ENCODE data around the gene LCORL. TPM values are rescaled to one million over a fixed set of nuclear protein-coding genes. Genes with fewer than 3 reads are reported as not detected.

The LCORL gene
- total RNA-seq, 1 experiment from 2014 or later: 14.1 TPM

DNA sequence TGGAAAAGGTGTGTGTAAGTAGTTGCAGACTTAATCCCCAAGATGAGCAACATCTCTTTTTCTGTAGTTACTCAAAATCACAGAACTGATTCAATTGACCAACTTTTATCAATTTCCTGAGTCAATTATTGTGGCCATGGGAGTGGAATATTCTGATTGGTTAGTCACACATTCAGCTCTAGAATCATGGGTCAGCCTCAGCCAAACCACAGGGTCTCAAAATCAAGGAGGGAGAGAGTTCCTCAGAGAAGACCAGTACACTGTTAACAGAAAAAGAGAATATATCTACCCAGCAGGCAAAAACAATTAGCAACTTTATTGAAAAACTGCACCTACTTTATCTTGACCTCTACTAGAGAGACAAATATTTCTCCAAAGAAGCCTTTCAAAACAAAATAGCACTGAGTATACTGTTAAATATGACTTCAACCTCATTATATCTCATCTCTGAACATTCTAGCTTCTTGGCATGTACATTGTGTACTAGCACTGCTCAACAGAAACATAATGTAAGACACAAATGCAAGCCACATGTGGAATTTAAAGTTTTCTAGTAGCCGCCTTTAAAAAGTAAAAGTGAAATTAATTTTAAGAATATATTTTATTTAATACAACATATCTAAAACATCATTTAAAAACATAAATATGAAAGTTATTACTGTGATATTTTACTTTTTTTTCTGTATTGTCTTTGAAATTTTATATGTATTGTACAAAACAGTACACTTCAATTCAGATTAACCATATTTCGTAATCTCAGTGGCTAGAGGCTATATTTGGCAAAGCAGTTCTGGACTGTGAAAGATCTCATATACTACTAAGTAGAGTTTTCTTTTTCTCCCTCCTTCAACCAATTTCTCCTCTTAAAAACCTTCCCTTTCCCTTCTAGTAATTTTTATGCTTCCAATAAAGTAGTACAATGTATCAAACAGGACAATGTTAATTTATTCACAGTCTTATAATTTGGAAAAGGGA lies 11.8 kb upstream of the LCORL start:
- DNase-seq (ENCODE audit: unreplicated experiment): peak; percentile 42
- Mint-ChIP-seq H3K36me3 (ENCODE audit: insufficient read depth, unreplicated experiment) (peaks cover 6% of the 10 kb centered on the region), H3K4me3 (ENCODE audit: unreplicated experiment) (no peak overlapping the region), H3K27me3 (ENCODE audit: insufficient read depth, unreplicated experiment) (no peaks in the 10 kb centered on the region), H3K27ac (ENCODE audit: low read depth, unreplicated experiment) (peak overlapping the region; percentile 85), H3K4me1 (ENCODE audit: insufficient read depth, unreplicated experiment) (peaks cover 8% of the 10 kb centered on the region), H3K9me3 (ENCODE audit: unreplicated experiment) (peaks cover 9% of the 10 kb centered on the region)
- no TSS peak for BruUV-seq (replicated peaks)
- TF ChIP-seq, protein P1, sequence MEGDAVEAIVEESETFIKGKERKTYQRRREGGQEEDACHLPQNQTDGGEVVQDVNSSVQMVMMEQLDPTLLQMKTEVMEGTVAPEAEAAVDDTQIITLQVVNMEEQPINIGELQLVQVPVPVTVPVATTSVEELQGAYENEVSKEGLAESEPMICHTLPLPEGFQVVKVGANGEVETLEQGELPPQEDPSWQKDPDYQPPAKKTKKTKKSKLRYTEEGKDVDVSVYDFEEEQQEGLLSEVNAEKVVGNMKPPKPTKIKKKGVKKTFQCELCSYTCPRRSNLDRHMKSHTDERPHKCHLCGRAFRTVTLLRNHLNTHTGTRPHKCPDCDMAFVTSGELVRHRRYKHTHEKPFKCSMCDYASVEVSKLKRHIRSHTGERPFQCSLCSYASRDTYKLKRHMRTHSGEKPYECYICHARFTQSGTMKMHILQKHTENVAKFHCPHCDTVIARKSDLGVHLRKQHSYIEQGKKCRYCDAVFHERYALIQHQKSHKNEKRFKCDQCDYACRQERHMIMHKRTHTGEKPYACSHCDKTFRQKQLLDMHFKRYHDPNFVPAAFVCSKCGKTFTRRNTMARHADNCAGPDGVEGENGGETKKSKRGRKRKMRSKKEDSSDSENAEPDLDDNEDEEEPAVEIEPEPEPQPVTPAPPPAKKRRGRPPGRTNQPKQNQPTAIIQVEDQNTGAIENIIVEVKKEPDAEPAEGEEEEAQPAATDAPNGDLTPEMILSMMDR (IDR thresholded peaks at IDR 0.05; ENCODE audit: unreplicated experiment): no peak
- CTCF ChIA-PET: interaction anchor here (0.7 kb wide), 2 partner anchors 216 to 847 kb away, joined by 3 to 5 read pairs; no protein-coding TSS in a partner anchor
- intact Hi-C loops (cut with micrococcal nuclease): no loop called here
- POLR2A ChIA-PET: interaction anchor here (0.7 to 1.5 kb wide), 5 partner anchors 11 to 152 kb away, joined by 3 to 6 read pairs (median 3); partner anchors contain the start of gene LCORL

DNA sequence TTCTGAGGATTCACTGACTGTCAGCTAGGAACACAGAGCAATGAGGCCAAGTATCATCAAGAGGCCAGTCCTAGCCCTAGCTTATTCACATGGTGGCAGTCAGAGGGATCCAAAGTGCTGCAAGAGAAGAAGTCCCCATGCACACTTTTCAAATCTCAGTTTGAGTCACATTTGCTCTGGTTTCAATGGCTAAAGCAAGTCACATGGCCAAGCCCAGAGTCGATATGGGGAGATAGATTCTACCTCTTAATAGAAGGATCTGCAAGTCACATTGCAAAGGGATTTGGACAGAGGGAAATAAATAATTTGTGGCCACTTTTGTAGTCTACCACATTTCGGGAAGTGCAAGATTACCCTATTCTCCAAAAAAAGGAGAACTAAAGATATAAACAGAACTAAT lies 3.7 kb upstream of the LCORL start:
- intact Hi-C loops (cut with micrococcal nuclease): no loop called here
- Mint-ChIP-seq H3K36me3 (ENCODE audit: insufficient read depth, unreplicated experiment) (no peaks in the 10 kb centered on the region), H3K27ac (ENCODE audit: low read depth, unreplicated experiment) (no peak overlapping the region), H3K4me1 (ENCODE audit: insufficient read depth, unreplicated experiment) (peaks cover 4% of the 10 kb centered on the region), H3K9me3 (ENCODE audit: unreplicated experiment) (no peaks in the 10 kb centered on the region), H3K27me3 (ENCODE audit: insufficient read depth, unreplicated experiment) (no peaks in the 10 kb centered on the region), H3K4me3 (ENCODE audit: unreplicated experiment) (no peak overlapping the region)
- ChIA-PET POLR2A (interaction anchor here (0.6 kb wide), 1 partner anchor 195 kb away, joined by 3 read pairs; no protein-coding TSS in a partner anchor), CTCF (interaction anchor here (0.6 to 0.7 kb wide), 2 partner anchors 16 to 478 kb away, joined by 3 to 5 read pairs; no protein-coding TSS in a partner anchor)
- TF ChIP-seq, protein P1 (IDR thresholded peaks at IDR 0.05; ENCODE audit: unreplicated experiment): no peak
- no peak for DNase-seq (ENCODE audit: unreplicated experiment)
- no TSS peak for BruUV-seq (replicated peaks)

DNA sequence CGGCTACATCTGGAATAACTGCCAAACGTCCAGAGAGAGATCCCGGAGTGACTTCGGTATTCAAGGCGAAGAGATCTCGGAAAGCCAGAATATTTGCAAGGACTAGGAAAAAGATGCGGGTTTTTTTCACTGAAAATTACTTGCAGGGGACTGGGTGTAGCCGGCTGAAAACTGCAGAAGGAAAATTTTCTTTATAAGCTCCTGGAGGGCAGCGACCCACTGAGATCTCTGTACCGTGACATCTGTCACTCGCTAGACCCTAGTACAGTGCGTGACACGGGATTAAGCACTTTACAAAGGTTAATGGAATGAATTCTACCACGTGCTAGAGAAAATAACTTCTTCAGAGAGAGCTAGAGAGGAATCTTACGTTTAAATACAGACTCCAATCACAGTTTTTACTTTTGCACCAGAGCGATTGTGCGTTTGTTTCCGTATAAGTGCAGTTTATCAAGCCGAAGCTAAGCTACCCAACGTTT lies 1.1 kb upstream of the LCORL start:
- Mint-ChIP-seq H3K4me3 (ENCODE audit: unreplicated experiment) (peak overlapping the region; percentile 98), H3K27me3 (ENCODE audit: insufficient read depth, unreplicated experiment) (no peaks in the 10 kb centered on the region), H3K9me3 (ENCODE audit: unreplicated experiment) (no peaks in the 10 kb centered on the region), H3K27ac (ENCODE audit: low read depth, unreplicated experiment) (peak overlapping the region; percentile 49), H3K4me1 (ENCODE audit: insufficient read depth, unreplicated experiment) (peaks cover 14% of the 10 kb centered on the region), H3K36me3 (ENCODE audit: insufficient read depth, unreplicated experiment) (no peaks in the 10 kb centered on the region)
- intact Hi-C loops (cut with micrococcal nuclease): no loop called here
- TF ChIP-seq, protein P1 (IDR thresholded peaks at IDR 0.05; ENCODE audit: unreplicated experiment): no peak
- DNase-seq (ENCODE audit: unreplicated experiment): no peak
- ChIA-PET POLR2A (interaction anchor here (0.6 to 1.9 kb wide), 16 partner anchors 9 to 510 kb away, joined by 3 to 9 read pairs (median 4); partner anchors contain the start of genes DCAF16 and NCAPG), CTCF (interaction anchor here (0.6 to 1.7 kb wide), 5 partner anchors 9 to 544 kb away, joined by 3 to 7 read pairs (median 3); no protein-coding TSS in a partner anchor)
- no TSS peak for BruUV-seq (replicated peaks)

DNA sequence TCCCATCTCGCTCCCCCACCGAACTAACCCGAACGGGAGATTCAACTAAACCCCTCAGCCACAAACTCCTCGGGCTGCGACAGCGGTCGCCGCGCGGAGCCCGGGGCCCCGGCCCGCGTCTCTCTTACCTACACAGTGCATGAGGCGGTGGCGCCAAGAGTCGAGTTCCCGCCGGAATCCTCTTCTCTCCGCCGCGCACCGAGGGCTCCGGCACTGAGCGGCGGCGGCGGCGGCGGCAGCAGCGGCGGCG lies 160 bp downstream of the LCORL start:
- Mint-ChIP-seq H3K27ac (ENCODE audit: low read depth, unreplicated experiment) (peak overlapping the region; percentile 49), H3K9me3 (ENCODE audit: unreplicated experiment) (no peaks in the 10 kb centered on the region), H3K4me3 (ENCODE audit: unreplicated experiment) (peak overlapping the region; percentile 98), H3K4me1 (ENCODE audit: insufficient read depth, unreplicated experiment) (peaks cover 14% of the 10 kb centered on the region), H3K27me3 (ENCODE audit: insufficient read depth, unreplicated experiment) (no peaks in the 10 kb centered on the region), H3K36me3 (ENCODE audit: insufficient read depth, unreplicated experiment) (no peaks in the 10 kb centered on the region)
- CTCF ChIA-PET: interaction anchor here (1.6 to 1.7 kb wide), 2 partner anchors 205 to 347 kb away, joined by 5 to 7 read pairs; no protein-coding TSS in a partner anchor
- BruUV-seq (replicated peaks): no TSS peak
- intact Hi-C loops (cut with micrococcal nuclease): loop anchor here (2.0 kb wide), 2 partner anchors 205 to 345 kb away; no protein-coding TSS in a partner anchor
- TF ChIP-seq, protein P1 (IDR thresholded peaks at IDR 0.05; ENCODE audit: unreplicated experiment): no peak
- no peak for DNase-seq (ENCODE audit: unreplicated experiment)
- POLR2A ChIA-PET: interaction anchor here (0.6 to 1.9 kb wide), 8 partner anchors 10 to 211 kb away, joined by 3 to 9 read pairs (median 6); partner anchors contain the start of genes DCAF16 and NCAPG

Measured in MCF 10A (cell line).